HG02970 (cell line): ENCODE results near the gene GLIS1.

ENCODE experiments used
- ATAC-seq: cut with Tn5 transposase; IDR thresholded peaks from one replicate; pipeline ENCODE4 v1.9.1; 2021; ENCODE audit warnings: mild to moderate bottlenecking, moderate library complexity, moderate number of reproducible peaks; ENCODE audit not compliant: unreplicated experiment, low FRiP score

The GLIS1 gene

GRCh38 chr1:53620061-53620855 lies 118.7 kb downstream of the GLIS1 start:
- ATAC-seq = no peak

DNA sequence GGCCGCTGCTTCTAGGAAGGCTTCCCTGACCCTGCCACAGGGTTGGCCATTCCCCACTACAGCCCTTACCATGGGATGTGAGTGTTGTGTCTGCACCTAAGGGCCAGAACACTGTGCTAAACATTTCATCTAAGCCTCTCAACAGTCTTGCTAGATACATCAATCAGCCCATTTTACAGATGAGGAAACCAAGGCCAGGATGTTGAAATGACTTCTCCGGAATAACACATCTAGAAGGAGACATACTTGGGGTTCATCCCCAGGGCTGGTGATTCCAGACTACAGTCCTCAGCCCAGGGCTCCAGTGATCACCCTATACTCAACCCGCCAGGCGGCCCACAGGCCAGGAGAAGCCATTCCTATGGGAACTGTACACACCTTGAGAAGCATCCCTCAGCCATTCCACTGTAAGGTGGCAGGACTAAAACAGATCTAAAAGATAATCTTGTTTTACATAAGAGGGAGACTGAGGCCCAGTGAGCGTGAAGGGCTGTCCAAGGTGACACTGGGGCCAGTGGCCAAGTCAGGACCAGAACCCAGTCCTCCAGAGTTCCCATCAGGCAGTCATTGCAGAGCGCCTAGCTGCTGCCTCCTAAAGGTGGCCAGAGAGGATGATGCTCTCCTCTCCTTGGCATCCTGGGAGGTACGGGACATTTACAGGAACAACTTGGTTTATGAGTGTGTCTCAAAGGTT lies 119.5 kb downstream of the GLIS1 start:
- ATAC-seq = no peak

- no peak for ATAC-seq
Observed at GRCh38 chr1:53618500-53619366, 120.2 kb downstream of the GLIS1 start.

- ATAC-seq = no peak
Observed at GRCh38 chr1:53617851-53618499, 121.0 kb downstream of the GLIS1 start.

DNA sequence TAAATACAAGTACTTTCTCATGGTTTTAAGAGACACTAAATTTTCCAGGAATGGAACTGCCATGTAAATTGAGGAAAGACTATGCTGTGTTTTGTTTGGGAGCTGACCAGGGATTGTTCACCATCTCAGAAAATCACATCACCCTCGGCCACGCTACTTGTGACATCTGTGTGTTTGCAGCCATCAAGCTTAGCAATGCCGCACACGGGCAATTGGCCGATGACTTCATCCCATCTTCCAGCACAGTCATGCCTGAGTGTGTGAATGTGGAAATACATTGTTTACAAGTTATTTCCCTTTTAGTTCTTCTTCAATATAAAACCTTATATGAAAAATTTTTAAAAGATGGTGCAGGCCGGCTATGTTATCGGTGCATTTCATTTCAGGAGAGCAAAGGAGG lies 121.6 kb downstream of the GLIS1 start:
- no peak for ATAC-seq

GRCh38 chr1:53616927-53617326 lies 122.0 kb downstream of the GLIS1 start:
- ATAC-seq = no peak

- ATAC-seq = no peak
Observed at GRCh38 chr1:53616511-53616910, 122.5 kb downstream of the GLIS1 start.

- ATAC-seq = no peak
Observed at GRCh38 chr1:53615101-53615500, 123.9 kb downstream of the GLIS1 start.

- ATAC-seq = no peak
Observed at GRCh38 chr1:53614231-53615021, 124.5 kb downstream of the GLIS1 start.

DNA sequence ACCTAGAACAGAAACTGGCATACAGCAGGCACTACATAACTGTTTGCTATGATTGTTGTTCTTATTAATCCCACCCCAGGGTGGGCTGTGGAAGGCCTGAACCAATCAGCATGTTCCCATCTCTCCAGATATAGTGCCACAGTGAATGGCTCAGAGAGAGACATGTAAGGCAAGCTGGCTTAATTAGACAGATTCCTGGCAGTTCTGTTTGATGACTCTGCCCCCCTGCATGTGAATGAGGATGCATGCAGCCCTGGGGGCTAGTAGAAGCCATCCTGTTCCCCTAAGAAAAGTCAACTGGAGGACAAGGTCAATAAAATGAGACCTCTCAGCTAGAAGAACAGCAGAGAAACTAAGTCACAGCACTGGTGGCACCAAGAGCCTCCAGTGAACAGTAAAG lies 130.3 kb downstream of the GLIS1 start:
- no peak for ATAC-seq

DNA sequence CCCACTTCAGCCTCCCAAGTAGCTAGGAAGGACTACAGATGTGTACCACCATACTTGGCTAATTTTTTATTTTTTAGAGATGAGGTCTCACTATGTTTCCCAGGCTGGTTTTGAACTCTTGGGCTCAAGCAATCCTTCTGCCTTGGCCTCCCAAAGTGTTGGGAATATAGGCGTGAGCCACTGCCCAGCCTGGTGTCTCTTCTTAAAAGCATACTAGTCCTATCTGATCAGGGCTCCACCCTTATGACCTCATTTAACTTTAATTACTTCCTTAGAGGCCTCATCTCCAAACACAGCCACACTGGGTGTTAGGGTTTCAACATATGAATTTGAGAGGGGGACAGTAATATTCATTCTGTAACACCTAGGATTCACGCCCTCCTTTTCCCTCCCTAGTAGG lies 130.9 kb downstream of the GLIS1 start:
- ATAC-seq = no peak

GRCh38 chr1:53606651-53607051 lies 132.3 kb downstream of the GLIS1 start:
- no peak for ATAC-seq

DNA sequence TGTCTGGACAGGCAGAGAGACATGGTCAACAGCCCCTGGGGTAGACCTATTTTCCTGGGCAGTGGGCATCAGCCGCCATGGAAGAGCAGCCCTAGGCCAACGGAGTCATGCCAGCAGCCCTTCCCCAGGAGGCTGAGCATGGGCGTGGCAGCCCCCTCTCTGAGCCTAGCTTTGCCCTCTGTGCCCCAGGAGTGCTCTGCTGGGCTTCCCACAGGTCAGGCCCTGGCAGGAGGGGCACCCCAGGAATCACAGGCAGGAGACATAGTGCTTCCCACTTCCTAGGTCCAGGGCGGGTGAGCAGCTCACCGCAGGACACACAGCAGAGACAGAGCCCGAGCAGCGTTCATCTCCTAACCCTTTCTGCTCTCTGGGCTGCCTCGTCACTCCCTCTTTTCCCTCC lies 132.8 kb downstream of the GLIS1 start:
- no peak for ATAC-seq

- no peak for ATAC-seq
Observed at GRCh38 chr1:53605181-53605580, 133.8 kb downstream of the GLIS1 start.

DNA sequence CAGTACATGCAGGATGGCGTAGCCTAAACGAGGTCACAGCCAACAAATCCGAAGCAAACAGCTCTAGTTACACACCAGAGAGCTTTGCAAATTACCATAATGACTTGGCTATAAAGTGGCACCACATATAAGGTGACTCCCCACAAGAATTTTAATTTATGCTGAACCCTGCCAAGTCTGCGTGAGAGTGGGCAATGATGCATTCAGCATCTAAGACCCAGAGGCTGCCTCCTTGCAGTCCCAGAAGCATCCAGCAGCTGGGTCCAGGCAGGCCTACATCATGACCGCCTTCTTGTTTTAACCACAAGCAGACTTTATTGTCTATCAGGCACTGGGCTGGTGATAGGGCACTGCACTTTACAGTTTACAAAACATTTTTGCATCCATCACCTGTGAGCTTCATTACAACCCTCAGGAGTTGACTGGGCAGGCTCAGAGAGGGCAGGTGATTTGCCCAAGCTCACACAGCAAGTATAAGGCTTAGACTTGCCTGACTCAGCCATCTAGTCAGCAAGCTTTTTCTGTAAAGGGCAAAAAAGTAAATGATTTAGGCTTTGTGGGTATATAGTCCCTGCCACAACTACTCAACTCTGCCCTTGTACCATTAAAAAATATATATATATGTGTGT lies 134.6 kb downstream of the GLIS1 start:
- no peak for ATAC-seq

DNA sequence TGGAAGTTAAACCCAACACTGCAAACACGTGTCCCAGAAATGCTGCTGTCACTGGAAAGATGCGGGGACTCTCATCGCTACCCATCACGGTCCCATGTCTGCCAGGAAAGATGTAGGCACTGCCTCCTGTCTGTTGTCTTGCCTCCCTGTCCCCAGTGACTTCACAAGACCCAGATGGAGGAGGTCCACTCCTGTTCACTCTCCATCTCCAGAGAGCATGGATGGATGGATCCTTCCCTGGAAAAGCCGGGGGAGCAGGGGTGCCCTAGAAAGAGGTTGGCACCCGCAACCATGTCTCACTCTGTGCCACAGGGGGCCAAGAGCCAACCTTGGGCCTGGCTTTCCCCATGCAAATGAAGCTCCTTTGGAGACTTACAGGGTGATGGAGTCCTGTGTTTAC lies 135.5 kb downstream of the GLIS1 start:
- ATAC-seq = no peak

DNA sequence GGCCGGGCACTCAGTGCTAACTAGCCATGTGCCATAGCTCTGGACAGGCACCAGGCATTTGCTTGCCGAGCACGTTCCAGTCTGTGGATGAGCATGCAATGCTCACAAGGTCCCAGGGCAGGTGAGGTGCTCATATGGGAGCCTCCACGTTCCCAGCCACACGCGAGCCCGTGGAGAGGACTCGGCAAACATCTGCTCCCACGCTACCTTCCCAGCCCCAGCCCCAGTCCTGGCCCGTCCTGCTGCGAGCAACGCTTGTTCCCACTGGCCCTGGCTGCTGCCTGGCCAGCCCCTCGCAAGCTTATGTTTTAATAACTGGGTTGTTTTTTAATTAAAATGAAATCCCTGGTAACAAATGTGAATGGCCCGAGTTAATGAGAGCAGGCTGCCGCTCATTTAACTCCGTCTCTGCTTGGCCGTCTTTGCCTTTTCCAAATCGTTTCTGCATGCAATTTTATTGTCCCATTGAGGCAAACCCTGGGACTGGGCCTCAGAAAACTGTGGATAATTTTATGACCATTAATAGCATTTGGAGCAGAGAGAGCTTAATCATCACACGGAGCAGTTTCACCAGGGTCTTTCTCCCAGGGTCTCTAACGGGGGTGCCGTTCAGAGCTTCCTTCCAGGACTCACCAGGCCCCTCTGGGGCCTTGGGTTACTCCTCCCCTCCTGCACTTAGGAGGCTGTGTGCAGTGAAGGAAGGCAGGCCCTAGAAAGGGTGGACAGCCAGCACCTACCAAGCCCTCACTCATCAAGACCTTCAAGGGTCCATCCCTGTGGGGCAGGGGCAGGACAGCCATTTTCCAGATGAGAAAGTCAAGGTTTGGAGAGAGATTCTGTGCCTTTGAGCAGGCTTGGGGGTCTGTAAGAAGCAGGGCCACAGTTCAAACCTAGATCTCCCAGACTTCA lies 136.8 kb downstream of the GLIS1 start:
- no peak for ATAC-seq

DNA sequence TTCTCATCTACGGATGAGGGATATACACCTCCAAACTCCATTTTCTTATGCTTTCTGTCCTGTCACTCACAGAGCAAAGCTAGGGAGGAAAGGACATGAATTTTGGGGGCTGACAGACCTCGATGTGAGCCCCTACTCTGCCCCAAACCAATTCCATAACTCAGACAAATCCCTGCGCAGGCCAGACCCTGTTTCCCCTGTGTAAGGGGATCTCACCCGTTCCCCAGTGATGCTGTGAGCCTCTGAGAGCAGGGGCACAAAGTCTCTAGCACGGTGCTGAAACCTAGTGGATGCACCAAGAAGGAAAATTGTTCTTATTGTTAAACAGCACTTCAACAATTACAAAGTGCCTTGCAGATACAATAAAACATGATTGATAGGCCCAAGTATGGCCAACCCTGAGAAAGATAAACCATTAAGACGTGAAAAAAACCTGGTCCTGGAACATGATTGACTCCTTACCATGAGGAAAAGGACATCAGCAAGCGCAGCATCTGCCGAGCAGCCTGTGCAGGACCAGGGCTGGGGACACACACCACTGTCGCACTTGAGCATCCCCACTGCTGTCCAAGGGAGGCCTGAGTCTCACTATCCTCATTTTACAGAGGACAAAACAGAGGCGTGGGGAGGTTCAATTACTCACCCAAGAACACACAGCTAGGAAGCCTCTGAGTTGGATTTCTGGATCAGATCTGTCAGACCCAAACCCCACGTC lies 137.8 kb downstream of the GLIS1 start:
- ATAC-seq = no peak
